GM18909 (cell line): ENCODE data around the gene SNTB2.

Experiments
- ATAC-seq: cut with Tn5 transposase; IDR thresholded peaks from one replicate; pipeline ENCODE4 v1.9.1; 2021; ENCODE audit warnings: mild to moderate bottlenecking; ENCODE audit not compliant: unreplicated experiment, poor library complexity

The SNTB2 gene

GRCh38 chr16:69313469-69313868 lies 126.5 kb downstream of the SNTB2 start:
- ATAC-seq, result no peak

- no peak for ATAC-seq
Measured at GRCh38 chr16:69314534-69314933, 127.6 kb downstream of the SNTB2 start.

GRCh38 chr16:69315486-69316311 lies 128.7 kb downstream of the SNTB2 start:
- no peak for ATAC-seq

- ATAC-seq, result no peak
Measured at GRCh38 chr16:69316595-69317034, 129.7 kb downstream of the SNTB2 start.

GRCh38 chr16:69318177-69318910 lies 131.4 kb downstream of the SNTB2 start:
- ATAC-seq, result no peak

- no peak for ATAC-seq
Measured at GRCh38 chr16:69318911-69319289, 131.9 kb downstream of the SNTB2 start.

- ATAC-seq, result no peak
Measured at GRCh38 chr16:69319381-69319780, 132.4 kb downstream of the SNTB2 start.

- ATAC-seq, result no peak
Measured at GRCh38 chr16:69319826-69320739, 133.1 kb downstream of the SNTB2 start.

GRCh38 chr16:69320740-69321073 lies 133.7 kb downstream of the SNTB2 start:
- no peak for ATAC-seq

- ATAC-seq, result no peak
Measured at GRCh38 chr16:69321080-69321479, 134.1 kb downstream of the SNTB2 start.

GRCh38 chr16:69322343-69322742 lies 135.4 kb downstream of the SNTB2 start:
- ATAC-seq, result no peak

GRCh38 chr16:69323415-69323814 lies 136.5 kb downstream of the SNTB2 start:
- no peak for ATAC-seq

- no peak for ATAC-seq
Measured at GRCh38 chr16:69324013-69324531, 137.1 kb downstream of the SNTB2 start.

- ATAC-seq, result no peak
Measured at GRCh38 chr16:69324585-69325253, 137.8 kb downstream of the SNTB2 start.

GRCh38 chr16:69325784-69326171 lies 138.8 kb downstream of the SNTB2 start:
- ATAC-seq, result no peak

- no peak for ATAC-seq
Measured at GRCh38 chr16:69326172-69326873, 139.4 kb downstream of the SNTB2 start.

- no peak for ATAC-seq
Measured at GRCh38 chr16:69327585-69328310, 140.8 kb downstream of the SNTB2 start.

GRCh38 chr16:69328854-69329316 lies 141.9 kb downstream of the SNTB2 start:
- ATAC-seq, result no peak
